ENCODE data around the gene BRSK1.
A peak's percentile ranks its signal among the peaks of the same experiment; 100 is the strongest.

The BRSK1 gene

DNA sequence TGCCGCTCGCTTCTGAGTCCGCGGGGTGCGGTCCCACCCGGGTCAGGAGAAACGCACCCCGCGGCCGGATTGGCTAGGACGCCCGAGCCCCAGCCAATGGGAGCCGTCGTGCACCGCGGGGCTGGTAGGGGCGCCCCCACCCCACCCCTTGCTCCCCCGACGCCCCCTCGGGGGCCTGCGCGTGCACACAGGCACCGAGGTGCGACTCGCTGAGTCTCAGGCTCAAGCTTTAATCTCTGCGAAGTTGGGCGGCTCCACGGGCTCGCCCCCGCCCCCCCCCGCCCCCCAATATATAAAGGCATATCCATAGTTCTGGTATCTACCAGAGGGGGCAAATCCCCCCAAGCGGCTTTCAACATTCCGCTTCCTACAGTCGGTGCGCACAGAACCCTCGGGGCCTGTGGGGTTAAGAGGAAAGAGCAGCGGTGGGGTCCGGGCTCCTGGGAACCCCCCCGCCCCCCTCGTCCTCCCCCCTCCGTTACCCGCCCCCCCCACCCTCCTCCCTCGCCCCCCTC lies 71.0 kb downstream of the BRSK1 start, which contains the start of gene COX6B2:
Gene COX6B2 (minus strand): TSS at position 22 of the 515 bp plus-strand sequence. CDS start 198 bp downstream, outside the sequence.
- Mint-ChIP-seq H3K9me3 (no peaks in the 10 kb centered on the region), H3K4me3 (peak within 1 kb of the TSS; percentile 68), H3K4me1 (peaks cover 33% of the 10 kb centered on the region), H3K36me3 (peaks cover 13% of the 10 kb centered on the region), H3K27ac (no peak within 1 kb of the TSS)
- DNase-seq (ENCODE audit: low spot score in 2 of 2) (no peak), ATAC-seq (no peak)

DNA sequence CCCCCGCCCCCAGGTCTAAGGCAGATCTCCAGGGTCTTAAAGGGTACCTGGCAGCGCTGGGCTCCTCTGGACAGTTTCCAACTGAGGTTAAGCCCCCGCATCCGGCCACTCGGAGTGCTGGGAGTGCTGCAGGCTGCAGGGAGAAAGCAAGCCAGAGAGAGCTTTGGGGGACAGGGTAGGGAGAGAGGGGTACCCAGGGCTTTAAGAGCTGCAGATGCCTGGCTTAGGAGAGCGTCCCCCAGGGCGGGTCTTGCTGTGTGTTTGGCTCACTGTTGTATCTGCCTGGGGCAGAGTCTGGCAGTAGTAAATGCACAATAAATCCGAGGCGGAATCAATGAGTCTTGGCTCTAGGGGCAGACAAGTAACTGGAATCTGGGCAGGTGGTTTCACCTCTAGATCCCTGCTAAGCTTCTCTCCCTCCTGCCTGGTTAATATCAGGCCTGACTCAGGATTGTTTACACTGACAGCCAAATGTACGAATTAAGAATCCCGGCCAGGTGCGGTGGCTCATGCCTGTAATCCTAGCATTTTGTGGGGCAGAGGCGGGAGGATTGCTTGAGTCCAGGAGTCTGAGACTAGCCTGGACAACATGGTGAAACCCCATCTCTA lies 71.5 kb downstream of the BRSK1 start:
- Mint-ChIP-seq H3K9me3 (no peaks in the 10 kb centered on the region), H3K27ac (no peak overlapping the region), H3K4me3 (no peak overlapping the region), H3K4me1 (peaks cover 33% of the 10 kb centered on the region), H3K36me3 (peaks cover 13% of the 10 kb centered on the region)
- DNase-seq (ENCODE audit: low spot score in 2 of 2), result no peak
- no peak for ATAC-seq

DNA sequence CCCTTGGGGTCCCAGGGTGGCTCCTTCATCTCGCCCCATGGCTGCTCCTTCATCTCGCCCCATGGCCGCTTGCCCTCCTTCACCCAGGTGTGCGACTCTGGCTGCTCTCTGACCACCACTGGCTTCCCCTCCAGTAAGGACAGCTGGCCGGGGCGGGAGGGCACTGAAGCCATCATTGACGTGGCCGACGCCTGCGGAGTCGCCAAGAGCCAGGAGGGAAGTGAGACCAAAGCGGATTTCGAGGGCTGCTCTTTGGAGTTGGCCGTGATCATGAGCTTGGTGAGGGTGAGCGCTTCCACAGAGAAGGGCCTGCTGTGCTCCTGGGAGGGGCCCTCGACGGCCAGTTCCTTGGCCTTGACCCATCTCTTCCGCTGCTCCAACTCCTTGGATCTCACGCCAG lies 74.7 kb downstream of the BRSK1 start:
- DNase-seq (ENCODE audit: low spot score in 2 of 2), result no peak
- ATAC-seq, result no peak
- Mint-ChIP-seq H3K36me3 (no peaks in the 10 kb centered on the region), H3K27ac (no peak overlapping the region), H3K4me3 (no peak overlapping the region), H3K9me3 (no peaks in the 10 kb centered on the region), H3K4me1 (peaks cover 7% of the 10 kb centered on the region)

DNA sequence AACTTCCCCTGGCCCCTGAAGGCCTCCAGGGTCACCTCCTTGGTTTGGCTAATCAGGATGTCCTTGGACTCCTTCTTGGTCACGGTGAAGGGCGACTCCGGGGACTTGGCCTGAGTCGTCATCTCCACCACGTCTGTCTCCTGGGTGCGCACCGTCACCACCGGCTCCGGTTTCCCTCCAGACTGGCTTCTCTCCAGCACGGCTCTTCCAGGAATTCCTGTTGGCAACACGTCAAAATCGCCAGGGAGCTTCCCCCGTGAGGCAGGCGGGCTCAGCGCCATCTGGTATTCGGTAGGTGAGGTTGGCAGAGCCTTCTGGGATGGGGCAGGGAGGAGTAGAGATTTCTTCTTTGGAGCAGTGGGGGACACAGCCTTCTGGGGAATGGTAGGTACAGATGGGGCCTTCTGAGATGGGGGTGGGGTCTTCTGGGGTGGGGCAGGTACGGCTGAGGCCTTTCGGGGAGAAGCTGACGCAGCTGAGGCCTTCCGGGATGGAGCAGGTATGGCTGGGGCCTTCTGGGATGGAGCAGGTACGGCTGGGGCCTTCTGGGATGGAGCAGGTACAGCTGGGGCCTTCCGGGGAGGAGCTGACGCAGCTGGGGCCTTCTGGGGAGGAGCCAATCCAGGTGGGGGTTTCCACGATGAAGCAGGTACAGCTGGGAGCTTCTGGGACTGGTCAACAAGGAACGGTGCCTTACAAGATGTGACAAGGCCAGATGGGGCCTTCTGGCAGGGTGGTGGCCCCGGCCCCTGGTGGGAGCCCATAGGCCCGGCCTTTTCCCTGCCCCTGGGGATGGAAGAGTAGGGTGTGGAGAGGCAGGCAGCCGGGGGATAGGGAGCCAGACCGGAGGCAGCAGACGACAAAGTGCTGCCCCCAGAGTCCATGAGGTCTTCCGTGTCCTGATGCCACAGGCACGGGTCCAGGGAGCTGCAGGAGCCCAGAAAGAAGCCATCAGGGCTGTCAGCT lies 75.4 kb downstream of the BRSK1 start:
- no peak overlapping the region for H3K4me3 Mint-ChIP-seq
- H3K27ac Mint-ChIP-seq, result no peak overlapping the region
- H3K36me3 Mint-ChIP-seq, result no peaks in the 10 kb centered on the region
- no peak for ATAC-seq
- no peaks in the 10 kb centered on the region for H3K4me1 Mint-ChIP-seq
- no peak for DNase-seq (ENCODE audit: low spot score in 2 of 2)
- H3K9me3 Mint-ChIP-seq, result no peaks in the 10 kb centered on the region

DNA sequence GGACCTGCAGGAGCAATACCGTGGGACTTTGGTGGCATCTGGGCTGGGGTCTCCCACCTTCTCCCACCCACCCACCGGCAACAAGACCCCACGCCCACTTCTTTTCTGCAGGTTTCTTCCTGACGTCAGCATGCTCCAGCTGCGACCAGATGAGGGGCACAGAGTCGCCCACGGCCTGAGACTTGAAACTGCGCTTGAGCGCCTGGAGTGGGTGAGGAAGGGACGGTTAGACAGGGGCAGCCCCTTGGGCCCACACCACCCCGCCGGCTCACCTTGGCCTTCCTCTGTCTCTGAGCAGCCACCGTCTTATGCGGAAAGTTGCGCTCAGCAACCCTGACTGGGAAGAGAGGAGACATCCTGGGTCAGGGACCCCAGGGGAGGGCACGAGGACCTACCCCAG lies 77.1 kb downstream of the BRSK1 start:
- H3K36me3 Mint-ChIP-seq, result no peaks in the 10 kb centered on the region
- H3K4me3 Mint-ChIP-seq, result no peak overlapping the region
- H3K27ac Mint-ChIP-seq, result no peak overlapping the region
- no peaks in the 10 kb centered on the region for H3K9me3 Mint-ChIP-seq
- DNase-seq (ENCODE audit: low spot score in 2 of 2) (no peak), ATAC-seq (no peak)
- H3K4me1 Mint-ChIP-seq, result no peaks in the 10 kb centered on the region

All from stimulated activated effector memory CD8-positive, alpha-beta T cell treated with anti-CD3 and anti-CD28 coated beads, Interleukin-12 subunit alpha, Interleukin-12 subunit beta, amount 100 ng/mL, for 72 hours (primary cell).